ENCODE measurements around the gene EFCAB8.
A peak's percentile ranks its signal among the peaks of the same experiment; 100 is the strongest.
"Not testable (repeated sequence)": the region's sequence is repeated elsewhere in the genome, so short reads cannot be mapped to it uniquely, and the experiment has no call there.

Gene EFCAB8

DNA sequence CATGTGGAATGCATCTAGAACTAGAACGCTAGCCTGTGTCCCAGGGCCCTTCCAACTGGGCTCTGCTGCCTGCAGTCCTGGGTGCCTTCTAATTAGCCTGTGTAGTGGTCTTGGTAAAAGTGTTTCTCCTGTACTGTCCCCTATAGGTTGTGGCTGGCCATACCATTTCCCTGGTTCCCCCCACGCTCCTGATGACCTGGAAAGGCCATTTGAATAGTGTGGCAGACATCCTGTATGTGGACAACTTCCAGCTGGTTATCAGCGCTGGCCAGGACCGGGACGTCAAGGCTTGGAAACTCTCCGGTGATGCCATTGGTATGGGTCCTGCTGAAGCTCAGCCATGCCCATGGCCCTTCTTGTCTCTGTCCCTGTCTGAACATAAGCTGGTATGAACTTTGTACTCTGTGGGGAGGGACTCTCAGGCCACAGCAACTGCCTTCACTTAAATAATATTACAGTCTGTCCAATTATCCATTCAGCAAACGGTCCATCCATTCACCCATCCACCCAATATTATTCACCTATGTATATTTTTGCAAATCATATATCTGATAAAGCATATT lies 84.8 kb downstream of the EFCAB8 start:
- no peak for ATAC-seq
- TF ChIP-seq GLIS3 (CRISPR knock-in tag; IDR thresholded peaks at IDR 0.05) (no peak), TOX (CRISPR knock-in tag; IDR thresholded peaks at IDR 0.05; ENCODE audit: borderline replicate concordance) (no peak), PPARA (CRISPR knock-in tag; IDR thresholded peaks at IDR 0.05; ENCODE audit: borderline replicate concordance) (no peak), ZFP3 (CRISPR knock-in tag; IDR thresholded peaks at IDR 0.05) (no peak)
- TF ChIP-seq, protein P1, sequence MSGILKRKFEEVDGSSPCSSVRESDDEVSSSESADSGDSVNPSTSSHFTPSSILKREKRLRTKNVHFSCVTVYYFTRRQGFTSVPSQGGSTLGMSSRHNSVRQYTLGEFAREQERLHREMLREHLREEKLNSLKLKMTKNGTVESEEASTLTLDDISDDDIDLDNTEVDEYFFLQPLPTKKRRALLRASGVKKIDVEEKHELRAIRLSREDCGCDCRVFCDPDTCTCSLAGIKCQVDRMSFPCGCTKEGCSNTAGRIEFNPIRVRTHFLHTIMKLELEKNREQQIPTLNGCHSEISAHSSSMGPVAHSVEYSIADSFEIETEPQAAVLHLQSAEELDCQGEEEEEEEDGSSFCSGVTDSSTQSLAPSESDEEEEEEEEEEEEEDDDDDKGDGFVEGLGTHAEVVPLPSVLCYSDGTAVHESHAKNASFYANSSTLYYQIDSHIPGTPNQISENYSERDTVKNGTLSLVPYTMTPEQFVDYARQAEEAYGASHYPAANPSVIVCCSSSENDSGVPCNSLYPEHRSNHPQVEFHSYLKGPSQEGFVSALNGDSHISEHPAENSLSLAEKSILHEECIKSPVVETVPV (CRISPR knock-in tag; IDR thresholded peaks at IDR 0.05): no peak
- TF ChIP-seq, protein P2, sequence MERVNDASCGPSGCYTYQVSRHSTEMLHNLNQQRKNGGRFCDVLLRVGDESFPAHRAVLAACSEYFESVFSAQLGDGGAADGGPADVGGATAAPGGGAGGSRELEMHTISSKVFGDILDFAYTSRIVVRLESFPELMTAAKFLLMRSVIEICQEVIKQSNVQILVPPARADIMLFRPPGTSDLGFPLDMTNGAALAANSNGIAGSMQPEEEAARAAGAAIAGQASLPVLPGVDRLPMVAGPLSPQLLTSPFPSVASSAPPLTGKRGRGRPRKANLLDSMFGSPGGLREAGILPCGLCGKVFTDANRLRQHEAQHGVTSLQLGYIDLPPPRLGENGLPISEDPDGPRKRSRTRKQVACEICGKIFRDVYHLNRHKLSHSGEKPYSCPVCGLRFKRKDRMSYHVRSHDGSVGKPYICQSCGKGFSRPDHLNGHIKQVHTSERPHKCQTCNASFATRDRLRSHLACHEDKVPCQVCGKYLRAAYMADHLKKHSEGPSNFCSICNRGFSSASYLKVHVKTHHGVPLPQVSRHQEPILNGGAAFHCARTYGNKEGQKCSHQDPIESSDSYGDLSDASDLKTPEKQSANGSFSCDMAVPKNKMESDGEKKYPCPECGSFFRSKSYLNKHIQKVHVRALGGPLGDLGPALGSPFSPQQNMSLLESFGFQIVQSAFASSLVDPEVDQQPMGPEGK (CRISPR knock-in tag; IDR thresholded peaks at IDR 0.05; ENCODE audit: borderline replicate concordance): no peak

DNA sequence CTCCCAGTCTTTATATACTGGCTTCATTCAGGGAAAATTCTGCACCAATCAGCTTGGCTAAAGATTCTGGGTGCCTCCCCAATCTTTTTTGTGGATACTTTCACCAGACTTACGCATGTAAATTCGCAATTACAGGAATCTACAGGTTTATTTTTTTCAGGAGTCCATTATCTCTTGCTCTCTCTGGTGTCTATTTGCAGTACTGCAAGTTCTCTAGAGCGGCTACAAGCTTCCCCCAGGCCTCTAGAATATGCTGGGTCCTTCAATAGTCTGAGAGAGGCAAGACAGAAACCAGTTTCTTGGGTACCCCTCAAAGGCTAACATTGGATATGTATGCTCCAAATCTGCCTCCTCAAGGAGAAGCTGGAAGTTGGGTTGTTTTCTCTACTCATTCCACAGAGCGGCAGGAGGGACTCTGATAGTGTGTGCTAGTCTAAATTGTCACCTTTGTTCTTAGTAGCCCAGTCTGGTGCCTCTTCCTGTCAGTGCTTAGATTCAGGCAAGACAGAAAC lies 87.0 kb downstream of the EFCAB8 start:
- no peak for TF ChIP-seq PPARA (CRISPR knock-in tag; IDR thresholded peaks at IDR 0.05; ENCODE audit: borderline replicate concordance)
- TF ChIP-seq, protein P2 (CRISPR knock-in tag; IDR thresholded peaks at IDR 0.05; ENCODE audit: borderline replicate concordance): no peak
- no peak for TF ChIP-seq ZNF565 (CRISPR knock-in tag; conservative IDR thresholded peaks at IDR 0.05; ENCODE audit: low read depth)
- TF ChIP-seq, protein P1 (CRISPR knock-in tag; IDR thresholded peaks at IDR 0.05): no peak
- no peak for TF ChIP-seq ARNTL (CRISPR knock-in tag; IDR thresholded peaks at IDR 0.05; ENCODE audit: borderline replicate concordance, low read depth)
- TF ChIP-seq BACH2 (CRISPR knock-in tag; IDR thresholded peaks at IDR 0.05; ENCODE audit: borderline replicate concordance): no peak
- no peak for TF ChIP-seq OSR1 (CRISPR knock-in tag; IDR thresholded peaks at IDR 0.05)
- no peak for TF ChIP-seq CSDC2 (CRISPR knock-in tag; IDR thresholded peaks at IDR 0.05)
- TF ChIP-seq GLIS3 (CRISPR knock-in tag; IDR thresholded peaks at IDR 0.05): no peak
- no peak for TF ChIP-seq ZNF8 (CRISPR knock-in tag; IDR thresholded peaks at IDR 0.05)
- TF ChIP-seq TCF4 (CRISPR knock-in tag; IDR thresholded peaks at IDR 0.05; ENCODE audit: borderline replicate concordance): no peak
- TF ChIP-seq ZFP30 (CRISPR knock-in tag; IDR thresholded peaks at IDR 0.05): no peak
- TF ChIP-seq, protein P3, sequence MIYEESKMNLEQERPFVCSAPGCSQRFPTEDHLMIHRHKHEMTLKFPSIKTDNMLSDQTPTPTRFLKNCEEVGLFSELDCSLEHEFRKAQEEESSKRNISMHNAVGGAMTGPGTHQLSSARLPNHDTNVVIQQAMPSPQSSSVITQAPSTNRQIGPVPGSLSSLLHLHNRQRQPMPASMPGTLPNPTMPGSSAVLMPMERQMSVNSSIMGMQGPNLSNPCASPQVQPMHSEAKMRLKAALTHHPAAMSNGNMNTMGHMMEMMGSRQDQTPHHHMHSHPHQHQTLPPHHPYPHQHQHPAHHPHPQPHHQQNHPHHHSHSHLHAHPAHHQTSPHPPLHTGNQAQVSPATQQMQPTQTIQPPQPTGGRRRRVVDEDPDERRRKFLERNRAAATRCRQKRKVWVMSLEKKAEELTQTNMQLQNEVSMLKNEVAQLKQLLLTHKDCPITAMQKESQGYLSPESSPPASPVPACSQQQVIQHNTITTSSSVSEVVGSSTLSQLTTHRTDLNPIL (CRISPR knock-in tag; IDR thresholded peaks at IDR 0.05; ENCODE audit: low read depth): no peak
- TF ChIP-seq SNAI2 (CRISPR knock-in tag; IDR thresholded peaks at IDR 0.05): no peak
- TF ChIP-seq ZC3H10 (CRISPR knock-in tag; IDR thresholded peaks at IDR 0.05): no peak
- no peak for TF ChIP-seq RARB (CRISPR knock-in tag; IDR thresholded peaks at IDR 0.05)
- TF ChIP-seq ZFP3 (CRISPR knock-in tag; IDR thresholded peaks at IDR 0.05): no peak

DNA sequence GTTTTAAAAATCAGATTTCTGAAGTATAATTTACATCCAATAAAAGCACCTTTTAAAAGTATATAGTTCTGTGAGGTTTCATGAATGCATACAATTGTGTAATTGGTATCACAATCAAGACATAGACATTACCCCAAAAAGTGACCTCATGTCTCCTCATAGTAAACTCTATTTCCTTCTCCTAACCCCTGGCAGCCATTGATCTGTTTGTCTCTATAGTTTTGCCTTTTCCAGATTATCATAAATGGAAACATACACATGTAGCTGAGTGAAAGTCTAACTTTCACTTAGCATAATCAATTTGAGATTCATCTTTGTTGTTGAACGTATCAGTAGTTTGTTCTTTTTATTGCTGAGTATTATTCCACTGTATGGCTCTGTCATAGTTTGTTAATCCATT lies 87.9 kb downstream of the EFCAB8 start:
- ATAC-seq: no peak
- no peak for TF ChIP-seq ISL1 (CRISPR knock-in tag; IDR thresholded peaks at IDR 0.05)
- TF ChIP-seq BACH2 (CRISPR knock-in tag; IDR thresholded peaks at IDR 0.05; ENCODE audit: borderline replicate concordance): no peak
- no peak for TF ChIP-seq ZNF8 (CRISPR knock-in tag; IDR thresholded peaks at IDR 0.05)
- TF ChIP-seq, protein P3 (CRISPR knock-in tag; IDR thresholded peaks at IDR 0.05; ENCODE audit: low read depth): no peak
- no peak for TF ChIP-seq ARNTL (CRISPR knock-in tag; IDR thresholded peaks at IDR 0.05; ENCODE audit: borderline replicate concordance, low read depth)

More for the DNA sequence above, 87.0 kb downstream of the EFCAB8 start:
- ATAC-seq: peak; percentile 63; the same call in 2 of the 3 replicates

DNA sequence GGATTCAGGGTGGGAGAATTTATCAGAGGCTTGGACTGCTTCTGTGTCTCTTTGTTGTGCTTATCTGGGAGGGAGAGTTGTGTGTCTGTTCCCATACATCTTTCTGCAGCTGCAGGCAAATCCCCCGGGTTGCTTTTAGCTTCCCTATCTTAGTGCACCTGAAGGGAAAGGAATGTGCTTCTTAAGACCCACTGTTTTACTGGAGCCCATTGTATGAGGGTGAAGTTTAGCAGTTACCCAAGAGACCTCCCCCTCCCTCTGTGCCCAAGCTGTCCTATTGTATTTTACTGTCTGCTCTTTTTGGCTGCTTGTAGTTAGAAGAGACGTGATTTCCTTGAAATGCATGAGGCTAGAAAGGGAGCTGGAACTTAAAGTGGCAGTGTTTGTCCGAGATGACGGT lies 91.8 kb downstream of the EFCAB8 start:
- ATAC-seq: not testable (repeated sequence)

Data from SK-N-SH treated with all-trans-retinoic acid at 6 μM for 48 hours (cell line).